Neural cell (in vitro differentiated cells): Measurements from ENCODE around the gene KLHL15.

ENCODE experiments used
- EP300 ChIP-seq: fragments of 450-650 bp; conservative IDR thresholded peaks from 2 replicates; pipeline ENCODE4 v1.6.1; 2014; ENCODE audit warnings: antibody characterized with exemption, mild to moderate bottlenecking, moderate library complexity; ENCODE audit not compliant: poor library complexity, severe bottlenecking
- EZH2 ChIP-seq: fragments of 200-600, 300-800 bp; shearing (Covaris generic), sonication (generic); IDR thresholded peaks from 2 replicates; pipeline ENCODE4 v1.6.1; 2014; ENCODE audit warnings: antibody characterized with exemption, low read length, borderline replicate concordance, mild to moderate bottlenecking; ENCODE audit not compliant: insufficient read depth, poor library complexity, severe bottlenecking
- MXI1 ChIP-seq: fragments of 450-650 bp; conservative IDR thresholded peaks from 2 replicates; pipeline ENCODE4 v1.6.1; 2014; ENCODE audit warnings: antibody characterized with exemption, mild to moderate bottlenecking; ENCODE audit not compliant: poor library complexity, severe bottlenecking
- POLR2AphosphoS5 ChIP-seq: IDR thresholded peaks from 2 replicates; pipeline ENCODE4 v1.6.1; 2012
- RAD21 ChIP-seq: fragments of 450-650 bp; conservative IDR thresholded peaks from 2 replicates; pipeline ENCODE4 v1.6.1; 2014; ENCODE audit warnings: antibody characterized with exemption, mild to moderate bottlenecking, moderate library complexity
- SMC3 ChIP-seq: fragments of 450-650 bp; conservative IDR thresholded peaks from 2 replicates; pipeline ENCODE4 v1.6.1; 2014; ENCODE audit warnings: antibody characterized with exemption, mild to moderate bottlenecking, moderate library complexity; ENCODE audit not compliant: poor library complexity
- TAF1 ChIP-seq: IDR thresholded peaks from 2 replicates; pipeline ENCODE4 v1.6.1; 2012; ENCODE audit warnings: low read depth
- TF ChIP-seq, protein P1 (sequence below): fragments of 450-650 bp; IDR thresholded peaks from 2 replicates; pipeline ENCODE4 v1.5.1; 2014; ENCODE audit warnings: antibody characterized with exemption, mild to moderate bottlenecking, moderate library complexity; ENCODE audit not compliant: poor library complexity, severe bottlenecking

DNA sequence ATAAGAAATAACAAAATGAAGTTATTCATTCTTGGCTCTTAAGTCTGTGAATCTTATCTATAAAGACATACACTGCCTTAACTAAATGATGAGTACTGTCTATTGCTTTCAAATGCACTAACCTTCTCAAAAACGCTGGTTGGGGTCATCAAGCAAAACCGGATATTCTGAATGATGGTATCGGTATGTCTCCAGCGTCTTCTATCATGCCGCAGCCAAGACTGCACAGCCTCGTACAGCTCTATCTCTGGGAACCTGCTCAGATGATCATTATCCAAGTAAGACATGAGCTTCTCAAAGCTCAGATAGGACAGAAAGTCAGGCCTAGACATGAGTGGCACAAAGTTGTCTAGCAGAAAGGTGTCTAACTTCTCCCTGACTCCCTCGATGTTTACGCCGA lies 21.1 kb downstream of the KLHL15 start:
- TF ChIP-seq, protein P1, sequence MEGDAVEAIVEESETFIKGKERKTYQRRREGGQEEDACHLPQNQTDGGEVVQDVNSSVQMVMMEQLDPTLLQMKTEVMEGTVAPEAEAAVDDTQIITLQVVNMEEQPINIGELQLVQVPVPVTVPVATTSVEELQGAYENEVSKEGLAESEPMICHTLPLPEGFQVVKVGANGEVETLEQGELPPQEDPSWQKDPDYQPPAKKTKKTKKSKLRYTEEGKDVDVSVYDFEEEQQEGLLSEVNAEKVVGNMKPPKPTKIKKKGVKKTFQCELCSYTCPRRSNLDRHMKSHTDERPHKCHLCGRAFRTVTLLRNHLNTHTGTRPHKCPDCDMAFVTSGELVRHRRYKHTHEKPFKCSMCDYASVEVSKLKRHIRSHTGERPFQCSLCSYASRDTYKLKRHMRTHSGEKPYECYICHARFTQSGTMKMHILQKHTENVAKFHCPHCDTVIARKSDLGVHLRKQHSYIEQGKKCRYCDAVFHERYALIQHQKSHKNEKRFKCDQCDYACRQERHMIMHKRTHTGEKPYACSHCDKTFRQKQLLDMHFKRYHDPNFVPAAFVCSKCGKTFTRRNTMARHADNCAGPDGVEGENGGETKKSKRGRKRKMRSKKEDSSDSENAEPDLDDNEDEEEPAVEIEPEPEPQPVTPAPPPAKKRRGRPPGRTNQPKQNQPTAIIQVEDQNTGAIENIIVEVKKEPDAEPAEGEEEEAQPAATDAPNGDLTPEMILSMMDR, result no peak
- TF ChIP-seq EZH2, result no peak
- no peak for TF ChIP-seq MXI1
- TF ChIP-seq RAD21, result no peak
- no peak for TF ChIP-seq POLR2AphosphoS5
- TF ChIP-seq EP300, result no peak
- no peak for TF ChIP-seq SMC3
- no peak for TF ChIP-seq TAF1
